Gastroesophageal sphincter (tissue), 4 donors: Measurements from ENCODE around the gene OAS3. TPM values are rescaled to one million over a fixed set of nuclear protein-coding genes. Genes with fewer than 3 reads are reported as not detected.

Source experiments
- ATAC-seq: fragments of 150-250 bp; one replicate; pipeline ENCODE4 v1.9.1; 2016; ENCODE audit warnings: mild to moderate bottlenecking, moderate library complexity
- H3K27ac ChIP-seq, 4 donors: fragments of 200-600 bp; sonication (generic) in 3 of 4; 1 replicate in 3 of 4; 2 replicates in 1 of 4; pipeline ENCODE4 v1.5.1; 2016 to 2019
- H3K27me3 ChIP-seq: fragments of 200-600 bp; sonication (generic); one replicate; pipeline ENCODE4 v1.5.1; 2019
- H3K36me3 ChIP-seq, 2 donors: fragments of 200-600 bp; sonication (generic); one replicate each; pipeline ENCODE4 v1.5.1; 2019; ENCODE audit warnings: control low read depth in 1 of 2
- H3K4me1 ChIP-seq, 3 donors: fragments of 200-600 bp; sonication (generic); 1 replicate in 2 of 3; 2 replicates in 1 of 3; pipeline ENCODE4 v1.5.1; 2016 to 2019; ENCODE audit warnings: control low read depth in 2 of 3
- H3K4me3 ChIP-seq, 2 donors: fragments of 200-600 bp; sonication (generic); one replicate each; pipeline ENCODE4 v1.5.1; 2019; ENCODE audit warnings: mild to moderate bottlenecking in 1 of 2, moderate library complexity in 1 of 2
- H3K9me3 ChIP-seq, 3 donors: fragments of 200-600 bp; sonication (generic); one replicate each; pipeline ENCODE4 v1.5.1; 2017 to 2019; ENCODE audit warnings: control low read depth in 2 of 3
- CTCF ChIP-seq, 4 experiments: fragments of 200-600 bp in 2 of 4; fragments of 450-650 bp in 2 of 4; sonication (generic) in 1 of 4; IDR thresholded peaks; one replicate each; pipeline ENCODE4 v1.5.1; 2017 to 2019; ENCODE audit warnings: antibody characterized with exemption in 4 of 4, mild to moderate bottlenecking in 2 of 4, moderate library complexity in 2 of 4
- EP300 ChIP-seq: sonication (generic); formaldehyde crosslinking; IDR thresholded peaks from one replicate; pipeline ENCODE4 v1.6.1; 2017; ENCODE audit warnings: antibody characterized with exemption, mild to moderate bottlenecking
- POLR2A ChIP-seq, 2 donors: fragments of 450-650 bp; IDR thresholded peaks; one replicate each; pipeline ENCODE4 v1.6.1; 2017; ENCODE audit warnings: antibody characterized with exemption in 2 of 2, mild to moderate bottlenecking in 2 of 2, moderate library complexity in 1 of 2
- POLR2AphosphoS5 ChIP-seq: sonication (generic); formaldehyde crosslinking; IDR thresholded peaks from one replicate; pipeline ENCODE4 v1.6.1; 2017; ENCODE audit warnings: antibody characterized with exemption
- WGBS, 2 donors: methylation state at CpG; one replicate each; pipeline ENCODE4 v1.1.5; 2018; ENCODE audit warnings: low coverage in 1 of 2; 5-methylcytosine and 5-hydroxymethylcytosine counted together
- total RNA-seq, 4 donors: library from RNA; depleted of rRNA; stranded (reverse); fragments of >200 nt; gene quantifications; one replicate each; pipeline ENCODE4 v1.1.0, GENCODE V29; 2016

OAS3 gene
- total RNA-seq, 4 donors from 2014 or later = 3.5 to 10.2 (median 7.2) TPM

- H3K4me1 ChIP-seq = peaks cover 3 to 19% (median 9%) of the 10 kb centered on the region in 3 donors
- H3K27ac ChIP-seq = no peak overlapping the region
- peaks cover 0 to 4% of the 10 kb centered on the region in 2 donors for H3K36me3 ChIP-seq
- no peaks in the 10 kb centered on the region for H3K27me3 ChIP-seq
- 62 to 92% methylated on average over 1 to 2 of the region's 2 CpGs for WGBS, 2 donors
- no peak overlapping the region for H3K4me3 ChIP-seq
- no peak for ATAC-seq
- H3K9me3 ChIP-seq = no peaks in the 10 kb centered on the region
- TF ChIP-seq CTCF (IDR thresholded peaks at IDR 0.05) (no peak), EP300 (no peak), POLR2A (IDR thresholded peaks at IDR 0.05) (no peak), POLR2AphosphoS5 (no peak)
Measured at GRCh38 chr12:112936927-112937326, 1.3 kb upstream of the OAS3 start.

- 21 to 59% methylated on average over 4 to 6 of the region's 11 CpGs for WGBS, 2 donors
- ATAC-seq = no peak
- TF ChIP-seq POLR2AphosphoS5 = no peak
- no peak for TF ChIP-seq POLR2A (IDR thresholded peaks at IDR 0.05)
- no peak for TF ChIP-seq EP300
- no peak for TF ChIP-seq CTCF (IDR thresholded peaks at IDR 0.05)
- peaks cover 0 to 15% of the 10 kb centered on the region in 2 donors for H3K36me3 ChIP-seq
- H3K27ac ChIP-seq = peak overlapping the region; percentile 1 to 82 (median 73)
- no peaks in the 10 kb centered on the region for H3K9me3 ChIP-seq
- H3K4me1 ChIP-seq = peaks cover 3 to 19% (median 9%) of the 10 kb centered on the region in 3 donors
- no peaks in the 10 kb centered on the region for H3K27me3 ChIP-seq
- H3K4me3 ChIP-seq = peak overlapping the region; percentile 58 to 69
Measured at GRCh38 chr12:112938751-112939150, 477 bp downstream of the OAS3 start.

GRCh38 chr12:112939761-112940381, 1.6 kb downstream of the OAS3 start:
- Histone ChIP-seq H3K27ac (no peak overlapping the region), H3K4me3 (peak overlapping the region in 1 of 2 donors; percentile 69), H3K4me1 (peaks cover 3 to 19% (median 9%) of the 10 kb centered on the region in 3 donors), H3K9me3 (no peaks in the 10 kb centered on the region), H3K36me3 (peaks cover 0 to 25% of the 10 kb centered on the region in 2 donors), H3K27me3 (no peaks in the 10 kb centered on the region)
- TF ChIP-seq CTCF (IDR thresholded peaks at IDR 0.05) = no peak
- TF ChIP-seq POLR2AphosphoS5 = no peak
- no peak for TF ChIP-seq POLR2A (IDR thresholded peaks at IDR 0.05)
- no peak for TF ChIP-seq EP300
- no peak for ATAC-seq
- 49 to 80% methylated on average over 2 to 7 of the region's 7 CpGs for WGBS, 2 donors

- Histone ChIP-seq H3K27ac (no peak overlapping the region), H3K36me3 (peaks cover 0 to 41% of the 10 kb centered on the region in 2 donors), H3K9me3 (no peaks in the 10 kb centered on the region), H3K27me3 (no peaks in the 10 kb centered on the region), H3K4me3 (no peak overlapping the region), H3K4me1 (peaks cover 3 to 19% (median 9%) of the 10 kb centered on the region in 3 donors)
- TF ChIP-seq CTCF (IDR thresholded peaks at IDR 0.05) (no peak), POLR2AphosphoS5 (no peak), POLR2A (IDR thresholded peaks at IDR 0.05) (no peak), EP300 (no peak)
- 75 to 76% methylated on average over 3 to 5 of the region's 16 CpGs for WGBS, 2 donors
- no peak for ATAC-seq
Measured at GRCh38 chr12:112941528-112942335, 3.5 kb downstream of the OAS3 start.
